K562 (cell line): ENCODE measurements around the gene SCRN1. TPM values are rescaled to one million over a fixed set of nuclear protein-coding genes. Genes with fewer than 3 reads are reported as not detected.

Experiments
- CAMTA2 ChIP-seq: fragments of 250-450 bp; sonication (Bioruptor Pico); conservative IDR thresholded peaks from 2 replicates; pipeline ENCODE4 v1.5.1; 2022
- E2F4 ChIP-seq: sonication (generic); formaldehyde crosslinking; IDR thresholded peaks from 2 replicates; pipeline ENCODE4 v1.8.0; 2022; ENCODE audit warnings: mild to moderate bottlenecking, low read depth, missing genetic modification reagents
- ESRRB ChIP-seq: fragments of 250-450 bp; sonication (Bioruptor Pico); IDR thresholded peaks from 2 replicates; pipeline ENCODE4 v1.5.0; 2020; ENCODE audit warnings: mild to moderate bottlenecking, moderate library complexity, borderline replicate concordance
- FUS ChIP-seq: fragments of 200-400 bp; formaldehyde crosslinking; optimal IDR thresholded peaks from 2 replicates; pipeline ENCODE3; 2017; ENCODE audit warnings: low read depth, low read length
- MAFF ChIP-seq: IDR thresholded peaks from 2 replicates; pipeline ENCODE4 v1.6.1; 2012; ENCODE audit warnings: low read length, improper control_type of control experiment
- MYNN ChIP-seq, 2 experiments: sonication (generic); formaldehyde crosslinking in 1 of 2; IDR thresholded peaks; 2 replicates each; pipeline versions ENCODE4 v1.5.0 to v1.6.1; 2016 to 2020; ENCODE audit warnings: antibody characterized with exemption in 1 of 2, missing genetic modification reagents in 1 of 2
- TBL1XR1 ChIP-seq, 2 experiments: IDR thresholded peaks; 2 replicates each; pipeline ENCODE4 v1.6.1; 2012; ENCODE audit warnings: improper control_type of control experiment in 2 of 2, low read length in 2 of 2, mild to moderate bottlenecking in 1 of 2
- TFAM ChIP-seq: fragments of 250-450 bp; sonication (Bioruptor Pico); conservative IDR thresholded peaks from 2 replicates; pipeline ENCODE4 v1.5.0; 2021; ENCODE audit warnings: mild to moderate bottlenecking, moderate library complexity
- TFAP4 ChIP-seq: sonication (generic); formaldehyde crosslinking; IDR thresholded peaks from 2 replicates; pipeline ENCODE4 v1.8.0; 2022; ENCODE audit warnings: missing genetic modification reagents, mild to moderate bottlenecking, moderate library complexity, borderline replicate concordance
- ZBTB12 ChIP-seq: fragments of 250-450 bp; sonication (Bioruptor Pico); IDR thresholded peaks from 2 replicates; pipeline ENCODE4 v1.4.0; 2020
- ZNF316 ChIP-seq: fragments of 450-650 bp; IDR thresholded peaks from 2 replicates; pipeline ENCODE4 v1.6.1; 2016
- ZNF592 ChIP-seq: fragments of 450-650 bp; IDR thresholded peaks from 2 replicates; pipeline ENCODE4 v1.6.1; 2017; ENCODE audit warnings: antibody characterized with exemption, mild to moderate bottlenecking
- polyA plus RNA-seq, 8 experiments: library from polyadenylated mRNA; depleted of rRNA in 4 of 8; stranded (reverse) in 5 of 8; unstranded in 3 of 8; fragments of >200 nt; fragmentation: Nextera tagmentation in 2 of 8; fragmentation: Illumina TruSeq in 1 of 8; extraction: Ambion mirVana in 2 of 8; extraction: Trizol in 1 of 8; gene quantifications; 2 replicates each; pipeline versions ENCODE4 v1.2.1 to v1.2.3, GENCODE V29; 2011 to 2014; ENCODE audit warnings: inconsistent platforms in 1 of 8, missing spikeins in 1 of 8
- total RNA-seq, 7 experiments: library from RNA; depleted of rRNA in 6 of 7; stranded (reverse); fragments of >200 nt in 6 of 7; fragmentation: Illumina TruSeq in 2 of 7; extraction: Trizol in 2 of 7; gene quantifications; 2 replicates each; pipeline versions ENCODE4 v1.2.1 to v1.2.3, GENCODE V29; 2011 to 2021; ENCODE audit warnings: low replicate concordance in 1 of 7

The SCRN1 gene
- total and polyA plus RNA-seq, 9 of the 15 experiments (the other 6 are each of a cell fraction or from before 2014, with no cell fraction given) = 0.13 to 1.4 (median 0.20) TPM

- TF ChIP-seq ZNF592 (no peak), ZBTB12 (CRISPR knock-in tag) (no peak), FUS (no peak), TFAP4 (CRISPR knock-in tag) (no peak), ESRRB (CRISPR knock-in tag) (no peak), CAMTA2 (no peak), MAFF (no peak), E2F4 (CRISPR knock-in tag) (no peak), TBL1XR1 (IDR thresholded peaks at IDR 0.05; ENCODE audit: low read length in 2 of 2) (no peak), ZNF316 (no peak), TFAM (no peak), MYNN (IDR thresholded peaks at IDR 0.05) (no peak), MYNN (CRISPR knock-in tag; IDR thresholded peaks at IDR 0.05) (no peak)
Measured at GRCh38 chr7:30028749-30029635, 39.4 kb upstream of the SCRN1 start (continued).
